Memory B cell (primary cell): Measurements from ENCODE around the gene PCID2.

Experiments
- ATAC-seq: fragments of 150-1000 bp; cut with Tn5 transposase; 2 replicates; pipeline ENCODE4 v1.10.0; 2021; ENCODE audit warnings: low read depth, mild to moderate bottlenecking, moderate library complexity
- DNase-seq, 2 donors: peaks; one replicate each; pipeline ENCODE4 v3.0.0; 2022; ENCODE audit warnings: low spot score in 2 of 2
- H3K27ac Mint-ChIP-seq: one replicate; pipeline ENCODE4 v1.8.0; 2022; ENCODE audit warnings: mild to moderate bottlenecking, moderate library complexity, mixed read lengths
- H3K27me3 Mint-ChIP-seq: one replicate; pipeline ENCODE4 v1.8.0; 2022; ENCODE audit warnings: mixed read lengths
- H3K36me3 Mint-ChIP-seq: one replicate; pipeline ENCODE4 v1.8.0; 2022; ENCODE audit warnings: mild to moderate bottlenecking, mixed read lengths
- H3K4me1 Mint-ChIP-seq: one replicate; pipeline ENCODE4 v1.8.0; 2022; ENCODE audit warnings: mixed read lengths
- H3K4me3 Mint-ChIP-seq: one replicate; pipeline ENCODE4 v1.8.0; 2022; ENCODE audit warnings: mild to moderate bottlenecking, moderate library complexity, mixed read lengths
- H3K9me3 Mint-ChIP-seq: one replicate; pipeline ENCODE4 v1.8.0; 2022; ENCODE audit warnings: mixed read lengths

The PCID2 gene

GRCh38 chr13:113138792-113139551, 69.5 kb downstream of the PCID2 start:
- H3K36me3 Mint-ChIP-seq = no peaks in the 10 kb centered on the region
- no peaks in the 10 kb centered on the region for H3K9me3 Mint-ChIP-seq
- no peak overlapping the region for H3K27ac Mint-ChIP-seq
- ATAC-seq = no peak
- H3K4me3 Mint-ChIP-seq = no peak overlapping the region
- H3K27me3 Mint-ChIP-seq = peaks cover 3% of the 10 kb centered on the region
- DNase-seq = no peak
- H3K4me1 Mint-ChIP-seq = no peaks in the 10 kb centered on the region

DNA sequence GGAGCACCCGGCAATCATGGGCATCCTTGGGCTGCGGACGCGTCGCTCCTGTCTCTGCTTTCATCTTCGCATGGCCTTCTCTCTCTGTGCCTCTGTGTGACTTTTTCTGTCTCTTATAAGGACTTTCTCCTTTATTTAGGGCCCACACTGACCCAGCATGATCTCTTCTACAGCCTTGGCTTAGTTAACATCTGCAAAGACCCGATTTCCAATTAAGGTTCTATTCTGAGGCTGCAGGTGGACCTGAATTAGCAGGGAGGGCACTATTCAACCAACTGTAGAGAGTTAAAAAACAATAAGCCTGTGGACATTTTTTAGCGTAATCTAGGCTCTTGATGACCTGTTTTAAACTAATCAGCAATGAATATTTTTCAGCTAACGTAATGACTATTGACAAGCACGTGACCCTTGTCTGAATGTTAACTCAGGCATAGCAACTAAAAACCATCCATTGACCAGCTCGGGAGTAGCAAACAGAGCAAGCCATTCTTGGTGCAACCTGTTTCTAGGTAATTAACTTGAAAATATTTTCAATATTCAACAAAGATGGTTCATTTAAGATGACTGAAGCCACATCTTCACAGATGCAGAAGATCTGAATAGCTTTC, 70.7 kb downstream of the PCID2 start:
- Mint-ChIP-seq H3K27ac (no peak overlapping the region), H3K36me3 (no peaks in the 10 kb centered on the region), H3K4me3 (no peak overlapping the region), H3K4me1 (no peaks in the 10 kb centered on the region), H3K27me3 (peaks cover 1% of the 10 kb centered on the region), H3K9me3 (no peaks in the 10 kb centered on the region)
- no peak for ATAC-seq
- no peak for DNase-seq

DNA sequence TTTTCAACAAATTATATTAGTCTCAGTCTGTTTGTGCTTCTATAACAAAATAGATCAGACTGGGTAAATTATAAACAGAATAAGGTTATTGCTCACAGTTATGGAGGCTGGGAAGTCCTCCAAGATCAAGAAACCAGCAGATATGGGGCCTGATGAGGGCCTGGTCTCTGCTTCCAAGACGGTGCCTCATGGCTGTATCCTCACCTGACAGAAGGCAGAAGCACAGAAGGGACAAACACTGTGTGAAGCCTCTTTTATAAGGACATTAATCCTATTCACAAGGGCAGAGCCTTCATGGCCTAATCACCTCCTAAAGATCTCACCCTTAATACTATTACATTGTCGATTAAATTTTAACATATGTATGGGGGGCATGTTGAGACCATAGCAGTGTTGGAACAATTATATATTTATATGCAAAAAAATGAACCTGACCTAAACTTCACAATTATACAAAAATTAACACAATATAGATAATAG, 73.1 kb downstream of the PCID2 start:
- Mint-ChIP-seq H3K27ac (no peak overlapping the region), H3K36me3 (no peaks in the 10 kb centered on the region), H3K4me3 (no peak overlapping the region), H3K9me3 (no peaks in the 10 kb centered on the region), H3K4me1 (no peaks in the 10 kb centered on the region), H3K27me3 (no peaks in the 10 kb centered on the region)
- no peak for ATAC-seq
- DNase-seq = no peak

DNA sequence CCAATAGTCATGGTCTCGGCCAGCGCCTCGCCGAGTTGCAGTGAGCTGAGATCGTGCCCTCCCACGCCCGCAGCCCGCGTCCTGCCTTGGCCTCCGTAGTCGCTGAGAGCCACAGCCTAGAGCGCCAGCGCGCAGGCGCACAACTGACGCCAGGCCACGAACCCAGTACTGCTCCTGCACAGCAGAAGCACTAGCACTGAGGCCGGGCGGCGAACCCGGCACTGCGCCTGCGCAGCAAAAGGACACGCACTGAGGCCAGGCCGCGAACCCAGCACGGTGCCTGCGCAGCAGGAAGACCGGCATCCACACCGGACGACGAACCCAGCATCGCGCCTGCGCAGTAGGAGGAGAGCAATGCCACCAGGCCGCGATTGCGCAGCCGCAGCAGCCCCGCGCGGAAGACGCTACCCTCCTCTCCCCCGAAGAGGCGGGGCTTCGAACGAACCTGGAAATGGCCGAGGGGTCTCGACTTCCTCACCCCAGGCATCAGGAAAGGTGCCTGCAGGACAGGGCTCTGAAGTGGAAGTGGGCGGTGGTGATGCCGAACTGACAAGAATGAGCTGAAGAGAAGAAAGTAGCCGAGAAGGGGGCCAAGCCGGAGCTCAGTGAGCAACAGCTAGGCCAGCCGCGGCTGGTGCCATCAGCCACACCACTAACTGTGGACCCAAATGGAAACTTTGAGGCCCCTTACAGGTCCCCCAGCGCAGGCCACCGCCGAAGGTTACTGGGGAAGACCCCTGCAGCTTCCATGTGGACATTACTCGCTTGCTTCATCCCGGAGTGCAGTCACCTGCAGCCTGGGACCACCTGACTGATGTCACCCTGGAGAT, 78.3 kb downstream of the PCID2 start:
- ATAC-seq (no peak), DNase-seq (no peak)
- no peaks in the 10 kb centered on the region for H3K9me3 Mint-ChIP-seq
- no peaks in the 10 kb centered on the region for H3K36me3 Mint-ChIP-seq
- H3K27me3 Mint-ChIP-seq = peaks cover 18% of the 10 kb centered on the region
- H3K4me1 Mint-ChIP-seq = no peaks in the 10 kb centered on the region
- H3K4me3 Mint-ChIP-seq = no peak overlapping the region
- no peak overlapping the region for H3K27ac Mint-ChIP-seq

DNA sequence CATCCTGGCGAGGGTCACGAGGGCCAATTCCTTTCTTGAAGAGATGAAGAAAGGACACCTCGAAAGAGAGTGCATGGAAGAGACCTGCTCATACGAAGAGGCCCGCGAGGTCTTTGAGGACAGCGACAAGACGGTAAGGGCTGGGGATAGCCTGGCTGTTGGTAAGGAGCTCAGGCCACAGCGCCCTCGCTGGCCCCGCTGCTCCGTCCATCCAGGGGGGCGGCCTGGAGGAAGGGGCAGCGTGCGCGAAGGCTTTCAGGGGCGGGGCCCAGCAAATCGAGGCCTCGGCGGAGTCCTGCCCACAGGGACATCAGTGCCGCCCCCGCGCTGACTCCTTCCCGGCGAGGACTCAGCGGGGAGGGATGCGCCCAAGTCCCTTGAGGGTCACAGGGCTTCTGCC, 79.0 kb downstream of the PCID2 start:
- no peaks in the 10 kb centered on the region for H3K9me3 Mint-ChIP-seq
- H3K4me3 Mint-ChIP-seq = no peak overlapping the region
- DNase-seq = no peak
- H3K4me1 Mint-ChIP-seq = no peaks in the 10 kb centered on the region
- peaks cover 18% of the 10 kb centered on the region for H3K27me3 Mint-ChIP-seq
- H3K36me3 Mint-ChIP-seq = no peaks in the 10 kb centered on the region
- ATAC-seq = no peak
- H3K27ac Mint-ChIP-seq = no peak overlapping the region
